A673 (cell line): ENCODE results near the gene TPSD1. TPM values are rescaled to one million over a fixed set of nuclear protein-coding genes. Genes with fewer than 3 reads are reported as not detected.

Experiments
- BruUV-seq: library from RNA; stranded (reverse); fragments of 400-500 nt; replicated peaks from 2 replicates; lab custom pipeline; 2021; lab: Mats Ljungman, UMichigan
- CTCF ChIA-PET: fragments of 300-600 bp; sonication (Branson Sonifier 250); formaldehyde crosslinking; loops from one replicate; lab custom pipeline; 2022; ENCODE audit warnings: antibody characterized with exemption; lab: Charles Lee
- POLR2A ChIA-PET: fragments of 300-600 bp; sonication (Branson Sonifier 250); formaldehyde crosslinking; loops from one replicate; lab custom pipeline; 2022; ENCODE audit warnings: antibody characterized with exemption; ENCODE audit not compliant: low non-redundant PET; lab: Charles Lee
- DNase-seq: peaks from one replicate; pipeline ENCODE4 v3.0.0-alpha.2; 2015; ENCODE audit warnings: low spot score
- H3K27ac ChIP-seq: fragments of 200-600 bp; sonication (generic); 2 replicates; pipeline ENCODE4 v1.5.1; 2016; ENCODE audit warnings: mixed run types, low read depth, mild to moderate bottlenecking, mixed read lengths, antibody characterized with exemption, low read length; ENCODE audit not compliant: poor library complexity, severe bottlenecking
- H3K27me3 ChIP-seq: fragments of 200-600 bp; sonication (generic); replicated peaks from 2 replicates; pipeline ENCODE4 v1.6.1; 2017; ENCODE audit warnings: mixed run types, low read depth, mild to moderate bottlenecking, mixed read lengths, antibody characterized with exemption, low read length; ENCODE audit not compliant: insufficient read depth, poor library complexity
- H3K36me3 ChIP-seq: fragments of 200-600 bp; sonication (generic); 2 replicates; pipeline ENCODE4 v1.6.1; 2016; ENCODE audit warnings: mixed run types, mild to moderate bottlenecking, mixed read lengths, antibody characterized with exemption, low read length; ENCODE audit not compliant: insufficient read depth, poor library complexity, severe bottlenecking
- H3K4me1 ChIP-seq: fragments of 200-600 bp; sonication (generic); 2 replicates; pipeline ENCODE4 v1.6.1; 2017; ENCODE audit warnings: mixed run types, mild to moderate bottlenecking, mixed read lengths, antibody characterized with exemption, low read length; ENCODE audit not compliant: insufficient read depth, poor library complexity, severe bottlenecking
- H3K4me3 ChIP-seq: fragments of 200-600 bp; sonication (generic); 2 replicates; pipeline ENCODE4 v1.5.1; 2016; ENCODE audit warnings: low read depth, mixed run types, mild to moderate bottlenecking, mixed read lengths, low read length; ENCODE audit not compliant: poor library complexity, severe bottlenecking
- H3K9me3 ChIP-seq: fragments of 200-600 bp; sonication (generic); 2 replicates; pipeline ENCODE4 v1.6.1; 2016; ENCODE audit warnings: mixed run types, low read depth, mild to moderate bottlenecking, mixed read lengths, antibody characterized with exemption, low read length; ENCODE audit not compliant: poor library complexity, severe bottlenecking
- EZH2 ChIP-seq: fragments of 200-600 bp; sonication (generic); IDR thresholded peaks from 2 replicates; pipeline ENCODE4 v1.6.1; 2017; ENCODE audit warnings: borderline replicate concordance, low read depth, mild to moderate bottlenecking, mixed read lengths, antibody characterized with exemption, low read length; ENCODE audit not compliant: poor library complexity, severe bottlenecking
- intact Hi-C: fragments of 100-400 bp; cut with micrococcal nuclease; formaldehyde crosslinking; loops from one replicate; pipeline ENCODE4 v1.10.0; 2022; ENCODE audit not compliant: unreplicated experiment
- total RNA-seq: library from RNA; stranded (reverse); gene quantifications from 2 replicates; pipeline ENCODE4 v1.2.3, GENCODE V29; 2021
- TF ChIP-seq, protein P1 (sequence below): fragments of 300-800, 200-600 bp; sonication (generic); conservative IDR thresholded peaks from 2 replicates; pipeline ENCODE4 v1.5.1; 2017; ENCODE audit warnings: low read depth, mild to moderate bottlenecking, antibody characterized with exemption, low read length, moderate library complexity, mixed read lengths

TPSD1 gene
- total RNA-seq, 1 experiment from 2014 or later: 2.3 TPM

DNA sequence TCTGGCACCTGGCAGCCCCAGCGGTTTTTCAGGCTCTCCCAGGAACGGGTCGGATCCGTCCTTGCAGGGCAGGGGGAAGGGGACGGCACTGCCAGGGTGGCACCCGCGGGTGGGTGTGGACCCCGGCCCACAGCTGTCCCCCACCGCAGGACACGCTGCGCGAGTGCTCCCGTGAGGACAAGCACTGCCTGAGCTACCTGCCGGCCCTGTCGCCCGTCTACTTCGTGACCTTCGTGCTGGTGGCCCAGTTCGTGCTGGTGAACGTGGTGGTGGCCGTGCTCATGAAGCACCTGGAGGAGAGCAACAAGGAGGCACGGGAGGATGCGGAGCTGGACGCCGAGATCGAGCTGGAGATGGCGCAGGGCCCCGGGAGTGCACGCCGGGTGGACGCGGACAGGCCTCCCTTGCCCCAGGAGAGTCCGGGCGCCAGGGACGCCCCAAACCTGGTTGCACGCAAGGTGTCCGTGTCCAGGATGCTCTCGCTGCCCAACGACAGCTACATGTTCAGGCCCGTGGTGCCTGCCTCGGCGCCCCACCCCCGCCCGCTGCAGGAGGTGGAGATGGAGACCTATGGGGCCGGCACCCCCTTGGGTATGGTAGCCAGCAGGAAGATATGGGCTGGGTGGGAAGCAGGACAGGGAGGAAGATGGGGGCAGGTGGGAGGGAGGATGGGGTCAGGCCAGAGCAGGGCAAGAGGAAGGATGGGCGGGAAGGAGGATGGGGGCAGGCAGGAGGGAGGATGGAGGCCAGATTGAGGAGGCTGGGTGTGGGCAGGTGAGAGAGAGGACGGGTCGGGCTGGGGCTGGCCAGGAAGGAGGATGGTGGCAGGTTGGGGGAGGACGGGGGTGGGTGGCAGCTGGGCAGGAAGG, 37.6 kb upstream of the TPSD1 start:
- no peak overlapping the region for H3K4me3 ChIP-seq
- BruUV-seq: no TSS peak
- ChIA-PET POLR2A (no interaction called here), CTCF (no interaction called here)
- peaks cover 40% of the 10 kb centered on the region for H3K36me3 ChIP-seq
- no peaks in the 10 kb centered on the region for H3K4me1 ChIP-seq
- H3K9me3 ChIP-seq: no peaks in the 10 kb centered on the region
- H3K27me3 ChIP-seq: no peaks in the 10 kb centered on the region
- TF ChIP-seq, protein P1, sequence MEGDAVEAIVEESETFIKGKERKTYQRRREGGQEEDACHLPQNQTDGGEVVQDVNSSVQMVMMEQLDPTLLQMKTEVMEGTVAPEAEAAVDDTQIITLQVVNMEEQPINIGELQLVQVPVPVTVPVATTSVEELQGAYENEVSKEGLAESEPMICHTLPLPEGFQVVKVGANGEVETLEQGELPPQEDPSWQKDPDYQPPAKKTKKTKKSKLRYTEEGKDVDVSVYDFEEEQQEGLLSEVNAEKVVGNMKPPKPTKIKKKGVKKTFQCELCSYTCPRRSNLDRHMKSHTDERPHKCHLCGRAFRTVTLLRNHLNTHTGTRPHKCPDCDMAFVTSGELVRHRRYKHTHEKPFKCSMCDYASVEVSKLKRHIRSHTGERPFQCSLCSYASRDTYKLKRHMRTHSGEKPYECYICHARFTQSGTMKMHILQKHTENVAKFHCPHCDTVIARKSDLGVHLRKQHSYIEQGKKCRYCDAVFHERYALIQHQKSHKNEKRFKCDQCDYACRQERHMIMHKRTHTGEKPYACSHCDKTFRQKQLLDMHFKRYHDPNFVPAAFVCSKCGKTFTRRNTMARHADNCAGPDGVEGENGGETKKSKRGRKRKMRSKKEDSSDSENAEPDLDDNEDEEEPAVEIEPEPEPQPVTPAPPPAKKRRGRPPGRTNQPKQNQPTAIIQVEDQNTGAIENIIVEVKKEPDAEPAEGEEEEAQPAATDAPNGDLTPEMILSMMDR: no peak
- no peak for TF ChIP-seq EZH2
- DNase-seq: no peak
- no peak overlapping the region for H3K27ac ChIP-seq
- intact Hi-C loops: no loop called here

DNA sequence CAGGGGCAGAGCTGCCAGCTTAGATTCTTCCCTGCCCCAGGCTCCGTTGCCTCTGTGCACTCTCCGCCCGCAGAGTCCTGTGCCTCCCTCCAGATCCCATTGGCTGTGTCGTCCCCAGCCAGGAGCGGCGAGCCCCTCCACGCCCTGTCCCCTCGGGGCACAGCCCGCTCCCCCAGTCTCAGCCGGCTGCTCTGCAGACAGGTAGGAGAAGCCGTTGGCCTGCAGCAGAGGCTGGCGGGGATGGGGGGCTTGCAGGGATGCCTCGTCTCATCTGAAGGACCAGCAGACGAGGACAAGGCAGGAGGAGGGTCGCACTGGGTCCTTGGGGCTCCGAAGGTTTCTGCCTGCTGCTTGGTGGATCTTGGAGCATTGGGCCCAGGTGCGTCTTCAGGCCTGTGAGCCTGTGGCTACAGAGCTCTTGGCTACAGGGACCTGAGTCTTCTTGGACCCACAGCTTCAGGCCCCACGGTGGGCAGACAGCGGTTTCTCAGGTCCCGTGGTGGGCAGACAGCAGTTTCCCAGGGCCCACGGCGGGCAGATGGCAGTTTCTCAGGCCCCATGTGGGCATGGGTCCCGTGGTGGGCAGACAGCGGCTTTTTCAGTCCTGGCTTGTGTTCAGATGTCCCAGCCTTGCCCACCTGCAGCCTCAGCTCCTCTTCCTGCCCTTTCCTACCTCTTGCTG, 36.8 kb upstream of the TPSD1 start:
- Histone ChIP-seq H3K4me1 (no peaks in the 10 kb centered on the region), H3K27ac (no peak overlapping the region), H3K27me3 (no peaks in the 10 kb centered on the region), H3K4me3 (no peak overlapping the region), H3K36me3 (peaks cover 40% of the 10 kb centered on the region), H3K9me3 (no peaks in the 10 kb centered on the region)
- ChIA-PET CTCF (no interaction called here), POLR2A (no interaction called here)
- no peak for TF ChIP-seq EZH2
- TF ChIP-seq, protein P1: no peak
- no TSS peak for BruUV-seq
- intact Hi-C loops: no loop called here
- DNase-seq: no peak

DNA sequence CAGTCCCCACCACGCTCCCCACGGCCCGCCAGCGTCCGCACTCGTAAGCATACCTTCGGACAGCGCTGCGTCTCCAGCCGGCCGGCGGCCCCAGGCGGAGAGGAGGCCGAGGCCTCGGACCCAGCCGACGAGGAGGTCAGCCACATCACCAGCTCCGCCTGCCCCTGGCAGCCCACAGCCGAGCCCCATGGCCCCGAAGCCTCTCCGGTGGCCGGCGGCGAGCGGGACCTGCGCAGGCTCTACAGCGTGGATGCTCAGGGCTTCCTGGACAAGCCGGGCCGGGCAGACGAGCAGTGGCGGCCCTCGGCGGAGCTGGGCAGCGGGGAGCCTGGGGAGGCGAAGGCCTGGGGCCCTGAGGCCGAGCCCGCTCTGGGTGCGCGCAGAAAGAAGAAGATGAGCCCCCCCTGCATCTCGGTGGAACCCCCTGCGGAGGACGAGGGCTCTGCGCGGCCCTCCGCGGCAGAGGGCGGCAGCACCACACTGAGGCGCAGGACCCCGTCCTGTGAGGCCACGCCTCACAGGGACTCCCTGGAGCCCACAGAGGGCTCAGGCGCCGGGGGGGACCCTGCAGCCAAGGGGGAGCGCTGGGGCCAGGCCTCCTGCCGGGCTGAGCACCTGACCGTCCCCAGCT, 35.7 kb upstream of the TPSD1 start:
- intact Hi-C loops: no loop called here
- CTCF ChIA-PET: no interaction called here

More for the DNA sequence above, 35.7 kb upstream of the TPSD1 start:
- Histone ChIP-seq H3K36me3 (peaks cover 36% of the 10 kb centered on the region), H3K27ac (no peak overlapping the region), H3K27me3 (no peaks in the 10 kb centered on the region), H3K4me1 (no peaks in the 10 kb centered on the region), H3K9me3 (no peaks in the 10 kb centered on the region), H3K4me3 (no peak overlapping the region)
- TF ChIP-seq, protein P1: no peak
- no peak for TF ChIP-seq EZH2
- DNase-seq: no peak
- POLR2A ChIA-PET: no interaction called here
- BruUV-seq: no TSS peak
